Tibial nerve (tissue), 3 donors: ENCODE measurements around the gene AFG1L.

Experiments used
- POLR2A ChIP-seq, 2 donors: fragments of 450-650 bp; IDR thresholded peaks; one replicate each; pipeline ENCODE4 v1.6.1; 2017; ENCODE audit warnings: antibody characterized with exemption in 2 of 2, mild to moderate bottlenecking in 2 of 2, moderate library complexity in 2 of 2
- TF ChIP-seq, protein P1 (sequence below), 5 experiments: fragments of 200-600 bp in 3 of 5; fragments of 450-650 bp in 2 of 5; sonication (generic) in 3 of 5; IDR thresholded peaks; one replicate each; pipeline ENCODE4 v1.5.1; 2016 to 2019; ENCODE audit warnings: antibody characterized with exemption in 5 of 5, mild to moderate bottlenecking in 3 of 5, moderate library complexity in 2 of 5

DNA sequence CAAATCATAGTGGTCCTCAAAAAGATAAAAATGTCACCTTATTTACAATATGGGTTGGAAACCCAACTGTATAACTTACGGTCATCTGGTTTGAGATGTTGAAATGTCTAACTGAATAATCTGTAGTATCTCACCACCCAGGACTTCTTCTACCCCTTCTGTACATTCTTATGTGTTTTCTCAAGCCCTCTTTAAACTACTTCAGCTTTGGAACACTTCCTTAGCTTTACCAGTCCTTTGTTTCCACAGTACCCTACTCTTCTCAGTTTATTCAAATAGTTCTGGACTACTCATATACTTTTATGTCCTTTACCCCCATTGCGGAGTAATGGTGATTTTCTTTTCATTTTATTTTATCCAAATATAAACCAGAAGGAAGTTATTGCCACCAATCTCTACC is 137.3 kb downstream of the AFG1L start:
- TF ChIP-seq, protein P1, sequence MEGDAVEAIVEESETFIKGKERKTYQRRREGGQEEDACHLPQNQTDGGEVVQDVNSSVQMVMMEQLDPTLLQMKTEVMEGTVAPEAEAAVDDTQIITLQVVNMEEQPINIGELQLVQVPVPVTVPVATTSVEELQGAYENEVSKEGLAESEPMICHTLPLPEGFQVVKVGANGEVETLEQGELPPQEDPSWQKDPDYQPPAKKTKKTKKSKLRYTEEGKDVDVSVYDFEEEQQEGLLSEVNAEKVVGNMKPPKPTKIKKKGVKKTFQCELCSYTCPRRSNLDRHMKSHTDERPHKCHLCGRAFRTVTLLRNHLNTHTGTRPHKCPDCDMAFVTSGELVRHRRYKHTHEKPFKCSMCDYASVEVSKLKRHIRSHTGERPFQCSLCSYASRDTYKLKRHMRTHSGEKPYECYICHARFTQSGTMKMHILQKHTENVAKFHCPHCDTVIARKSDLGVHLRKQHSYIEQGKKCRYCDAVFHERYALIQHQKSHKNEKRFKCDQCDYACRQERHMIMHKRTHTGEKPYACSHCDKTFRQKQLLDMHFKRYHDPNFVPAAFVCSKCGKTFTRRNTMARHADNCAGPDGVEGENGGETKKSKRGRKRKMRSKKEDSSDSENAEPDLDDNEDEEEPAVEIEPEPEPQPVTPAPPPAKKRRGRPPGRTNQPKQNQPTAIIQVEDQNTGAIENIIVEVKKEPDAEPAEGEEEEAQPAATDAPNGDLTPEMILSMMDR (IDR thresholded peaks at IDR 0.05), result no peak
- no peak for TF ChIP-seq POLR2A (IDR thresholded peaks at IDR 0.05)
